GM18951 (cell line): ENCODE data around the gene UQCR10.

Experiments used
- POLR2A ChIP-seq: IDR thresholded peaks from 4 replicates; pipeline ENCODE4 v1.6.1; 2011; ENCODE audit warnings: mild to moderate bottlenecking; ENCODE audit not compliant: insufficient read length, insufficient read depth; ENCODE audit errors: extremely low read depth
- in situ Hi-C: fragments of 300-500 bp; cut with MboI; formaldehyde crosslinking; loops from one replicate; pipeline ENCODE4 v1.12.0; 2022; ENCODE audit warnings: low sequenced_read_pairs, mixed read lengths, inconsistent platforms; ENCODE audit not compliant: unreplicated experiment

The UQCR10 gene

DNA sequence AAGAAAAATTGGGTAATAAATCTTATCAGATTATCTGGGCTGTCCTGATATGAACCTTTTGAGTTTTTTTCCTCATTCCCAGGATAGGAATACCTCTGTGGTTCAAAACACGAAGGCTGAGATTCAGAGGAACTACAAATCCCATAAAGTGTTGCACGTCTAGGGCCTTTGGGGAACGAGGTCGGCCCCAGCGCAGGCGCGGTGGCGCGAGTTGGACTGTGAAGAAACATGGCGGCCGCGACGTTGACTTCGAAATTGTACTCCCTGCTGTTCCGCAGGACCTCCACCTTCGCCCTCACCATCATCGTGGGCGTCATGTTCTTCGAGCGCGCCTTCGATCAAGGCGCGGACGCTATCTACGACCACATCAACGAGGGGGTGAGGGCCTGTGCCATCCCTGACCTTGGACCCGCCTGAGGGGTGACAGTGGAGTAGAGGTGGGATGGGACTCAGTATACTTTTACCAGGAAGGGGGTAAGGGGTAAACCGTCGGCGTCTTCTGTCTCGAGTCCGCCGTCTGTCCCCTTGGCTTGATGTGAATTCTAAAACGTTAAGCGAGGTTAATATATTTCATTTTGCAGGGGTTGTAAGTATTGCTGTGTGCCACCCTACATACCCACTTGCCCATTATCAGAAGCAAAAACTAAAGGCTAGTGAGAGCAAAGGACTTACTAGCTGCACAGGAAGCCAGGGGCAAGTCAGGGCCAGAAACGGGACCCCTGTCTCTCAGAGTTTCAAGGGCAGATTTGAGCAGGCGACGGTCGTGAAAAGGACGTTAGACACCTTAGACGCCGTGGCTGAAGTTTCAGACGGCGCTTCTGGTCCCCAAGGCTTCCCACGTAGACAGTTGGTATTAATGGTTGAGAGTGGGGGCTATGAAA lies at the start of gene UQCR10:
UQCR10 (plus strand) TSS at position 199 of the 881 bp plus-strand sequence; CDS start at position 229, 30 bp downstream.
- TF ChIP-seq POLR2A, result peak; percentile 87
- in situ Hi-C loops, result no loop called here

DNA sequence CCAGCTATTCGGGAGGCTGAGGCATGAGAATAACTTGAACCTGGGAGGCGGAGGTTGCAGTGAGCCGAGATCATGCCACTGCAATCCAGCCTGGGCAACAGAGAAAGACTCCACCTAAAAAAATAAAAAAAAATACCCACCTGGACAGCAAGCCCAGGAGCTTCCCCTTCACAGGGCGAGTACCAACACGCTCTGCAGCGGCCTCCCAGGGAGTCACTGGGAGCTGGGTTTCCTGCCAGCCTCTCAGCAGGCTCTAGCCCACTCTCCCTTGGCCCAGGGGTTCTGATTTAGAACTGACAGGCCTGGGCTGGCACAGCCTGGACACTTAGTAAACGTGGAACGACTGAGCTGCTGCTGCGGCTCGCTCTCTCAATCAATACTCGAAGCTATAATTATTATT lies 49.4 kb upstream of the UQCR10 start:
- in situ Hi-C loops, result no loop called here
- TF ChIP-seq POLR2A, result no peak

DNA sequence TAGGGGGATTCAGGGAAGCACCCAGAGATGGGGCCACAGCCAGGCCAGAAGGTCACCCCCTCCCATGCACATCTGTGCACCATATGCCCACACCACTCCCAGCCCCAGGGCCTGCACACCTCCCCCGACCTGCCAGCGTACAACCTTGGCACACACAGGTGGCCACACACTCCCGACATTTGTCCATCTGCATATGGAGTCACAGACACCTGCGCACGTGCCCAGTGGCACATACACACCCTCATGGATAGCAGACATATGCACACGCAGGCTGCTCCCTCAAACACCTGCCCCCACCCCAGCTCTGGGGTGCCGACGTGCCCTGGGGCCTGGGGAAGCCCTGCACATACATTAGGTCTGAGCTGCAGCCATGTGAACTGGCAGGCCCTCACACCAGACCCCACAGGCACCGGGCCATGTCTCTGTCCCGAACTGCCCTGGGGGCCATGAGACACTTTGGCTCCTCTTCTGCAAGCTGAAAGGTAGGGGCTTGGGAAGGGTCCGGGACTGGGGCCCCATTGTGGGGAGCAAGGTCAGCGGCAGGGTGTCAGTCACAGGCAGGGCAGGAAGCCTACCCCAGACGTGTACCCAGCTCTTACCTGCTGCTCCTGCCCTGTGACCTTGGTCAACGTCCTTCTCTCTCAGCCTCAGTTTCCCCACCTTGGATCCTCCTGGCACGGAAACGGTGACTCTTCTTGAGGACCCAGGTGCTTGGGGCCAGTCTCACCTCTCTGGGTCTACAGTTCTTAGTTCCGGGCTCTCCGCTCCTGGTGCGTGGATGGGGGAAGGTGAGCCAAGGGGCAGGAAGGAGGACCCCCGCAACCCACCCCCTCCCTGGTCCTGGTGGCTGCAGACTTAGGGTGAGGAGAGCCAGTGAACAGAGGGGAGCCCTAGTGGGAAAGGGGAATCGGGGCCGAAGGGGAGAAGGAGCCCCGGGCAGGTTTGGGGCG lies 47.9 kb upstream of the UQCR10 start:
- in situ Hi-C loops, result no loop called here

DNA sequence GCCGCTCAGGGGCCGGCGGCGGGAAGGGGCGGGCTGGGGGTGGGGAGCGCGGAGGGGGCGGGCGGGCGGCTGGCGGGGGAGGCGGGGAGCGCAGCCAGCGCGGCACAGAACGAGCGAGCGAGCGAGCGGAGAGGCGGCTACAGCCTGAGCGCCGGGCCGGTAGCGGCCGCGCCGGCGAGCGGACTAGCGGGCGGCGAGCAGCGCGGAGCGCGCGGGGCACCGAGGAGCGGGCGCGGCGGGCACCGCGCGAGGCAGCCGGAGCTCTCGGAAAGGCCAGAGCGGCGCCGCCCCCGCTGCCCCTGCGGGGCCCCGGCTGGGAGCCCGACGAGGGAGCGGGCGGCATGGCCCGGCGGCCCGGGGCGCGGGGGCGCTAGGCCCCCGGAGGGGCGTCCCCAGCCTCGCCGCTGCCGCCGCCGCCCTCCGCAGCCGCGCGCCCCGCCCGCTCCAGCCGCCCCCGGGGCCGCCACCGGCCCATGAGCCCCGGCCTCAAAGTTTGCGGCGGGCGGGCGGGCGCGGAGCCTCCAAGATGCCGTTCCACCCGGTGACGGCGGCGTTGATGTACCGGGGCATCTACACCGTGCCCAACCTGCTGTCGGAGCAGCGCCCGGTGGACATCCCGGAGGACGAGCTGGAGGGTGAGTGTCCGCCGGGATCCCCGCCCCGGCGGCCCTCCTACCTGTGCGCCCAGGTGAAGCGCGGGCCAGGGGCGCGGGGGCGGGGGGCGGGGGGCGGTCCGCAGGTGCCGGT lies 47.1 kb upstream of the UQCR10 start, which contains the start of gene CABP7:
CABP7 (plus strand) TSS at position 105 of the 747 bp plus-strand sequence; CDS start at position 527, 422 bp downstream.
- in situ Hi-C loops, result no loop called here
- no peak for TF ChIP-seq POLR2A

More for the DNA sequence above, 47.9 kb upstream of the UQCR10 start:
- no peak for TF ChIP-seq POLR2A

DNA sequence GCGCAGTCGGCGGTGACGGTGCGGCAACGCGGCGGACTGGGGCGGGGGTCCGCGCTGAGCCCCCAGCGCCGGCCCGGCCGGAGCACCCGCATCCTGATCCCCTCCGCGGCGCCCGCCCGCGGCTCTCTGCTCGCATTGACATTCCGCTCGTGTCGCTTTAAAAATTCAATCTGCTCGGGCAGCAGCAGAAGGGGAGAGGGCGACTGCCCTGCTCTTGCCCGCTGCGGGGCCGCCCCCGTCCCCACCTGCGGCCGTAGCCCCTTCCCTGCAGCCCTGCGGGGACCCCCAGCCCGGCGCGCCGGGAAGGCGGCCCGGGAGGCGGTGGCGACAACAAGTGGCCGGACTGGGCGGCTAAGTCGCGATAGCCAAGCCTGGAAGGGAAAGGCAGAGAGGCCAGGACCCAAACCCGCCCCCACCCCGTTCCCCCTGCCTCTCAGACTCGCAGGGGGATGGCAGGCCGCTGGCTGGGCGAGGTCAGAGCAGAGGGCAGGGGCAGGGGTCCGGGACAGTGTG lies 46.3 kb upstream of the UQCR10 start:
- in situ Hi-C loops, result no loop called here
- no peak for TF ChIP-seq POLR2A

DNA sequence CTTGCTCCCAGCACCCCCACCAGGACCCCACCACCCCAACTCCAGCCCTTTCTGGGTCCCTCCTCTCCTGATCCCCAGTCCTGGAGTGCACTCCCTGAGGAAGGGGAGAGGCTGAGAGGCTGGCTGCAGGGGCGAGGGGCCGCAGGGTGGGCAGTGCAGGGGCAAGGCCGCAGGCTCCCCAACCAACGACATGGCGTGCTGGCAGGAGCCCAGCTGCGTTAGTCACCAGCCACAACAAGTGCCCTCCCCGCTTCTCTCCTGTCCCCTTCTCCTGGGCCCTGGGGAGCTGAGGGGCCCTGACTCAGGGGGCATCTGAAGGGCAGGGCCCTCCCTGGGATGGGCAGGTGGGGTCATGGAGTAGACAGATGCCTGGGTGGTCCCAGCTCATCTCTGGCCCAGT lies 45.0 kb upstream of the UQCR10 start:
- no peak for TF ChIP-seq POLR2A
- in situ Hi-C loops, result no loop called here

DNA sequence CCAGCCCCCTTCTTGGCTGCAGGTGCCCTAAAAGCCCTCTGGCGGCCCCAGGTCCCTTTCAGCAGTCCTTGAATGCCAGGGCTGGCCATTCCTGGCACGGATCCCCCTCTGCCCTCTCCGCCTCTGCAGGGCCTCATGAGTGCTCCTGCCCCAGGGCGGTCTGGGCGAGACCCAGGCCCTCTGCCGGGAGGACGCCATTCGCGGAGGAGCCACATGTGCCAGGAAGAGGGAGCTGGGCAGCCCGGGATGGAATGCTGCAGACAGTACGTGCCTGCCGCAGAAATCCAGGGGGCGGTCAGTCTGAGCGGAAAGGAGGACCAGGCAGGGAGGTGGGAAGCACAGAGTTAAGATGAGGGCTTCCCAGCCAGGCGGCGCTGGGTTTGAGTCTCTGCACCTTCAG lies 44.6 kb upstream of the UQCR10 start:
- in situ Hi-C loops, result no loop called here
- TF ChIP-seq POLR2A, result no peak

DNA sequence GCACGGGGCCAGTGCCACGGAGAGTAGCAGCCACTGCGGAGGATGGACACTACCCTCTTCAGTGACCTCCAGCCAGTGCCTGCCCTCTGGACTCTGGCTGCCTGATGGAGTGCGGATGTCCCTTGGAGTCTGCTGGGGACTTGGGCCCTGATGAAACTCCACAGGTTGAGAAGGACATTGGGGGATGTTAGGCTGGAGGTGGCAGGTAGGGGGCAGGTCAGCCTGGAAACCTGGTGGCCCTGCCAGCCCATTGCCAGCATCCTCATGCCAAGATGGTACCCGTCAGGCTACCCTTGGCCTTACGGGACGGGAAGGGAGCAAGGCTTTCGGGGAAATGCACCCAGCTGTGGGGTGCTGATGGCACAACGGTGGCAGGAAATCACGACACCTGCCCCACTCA lies 43.4 kb upstream of the UQCR10 start:
- in situ Hi-C loops, result no loop called here
- TF ChIP-seq POLR2A, result no peak

DNA sequence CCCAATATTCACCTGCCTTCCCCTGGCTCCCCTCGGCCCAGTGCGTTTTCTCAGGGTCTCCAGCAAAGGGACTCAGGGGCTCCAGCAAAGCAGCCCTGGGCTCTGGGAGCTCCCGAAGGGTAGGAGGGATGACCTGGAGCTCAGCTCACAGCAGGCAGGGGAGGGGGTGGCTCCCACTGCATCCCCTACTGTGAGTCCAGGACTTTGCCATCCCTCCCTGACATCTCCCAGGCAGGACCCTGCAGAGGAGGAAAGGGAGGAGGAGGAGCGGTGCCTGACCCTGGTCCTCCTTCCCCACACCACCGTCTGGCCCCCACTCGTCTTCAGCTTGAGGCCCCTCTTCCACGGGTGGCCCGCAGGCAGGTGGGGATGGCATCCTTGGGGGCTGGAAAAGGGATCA lies 42.3 kb upstream of the UQCR10 start:
- no peak for TF ChIP-seq POLR2A
- in situ Hi-C loops, result no loop called here

DNA sequence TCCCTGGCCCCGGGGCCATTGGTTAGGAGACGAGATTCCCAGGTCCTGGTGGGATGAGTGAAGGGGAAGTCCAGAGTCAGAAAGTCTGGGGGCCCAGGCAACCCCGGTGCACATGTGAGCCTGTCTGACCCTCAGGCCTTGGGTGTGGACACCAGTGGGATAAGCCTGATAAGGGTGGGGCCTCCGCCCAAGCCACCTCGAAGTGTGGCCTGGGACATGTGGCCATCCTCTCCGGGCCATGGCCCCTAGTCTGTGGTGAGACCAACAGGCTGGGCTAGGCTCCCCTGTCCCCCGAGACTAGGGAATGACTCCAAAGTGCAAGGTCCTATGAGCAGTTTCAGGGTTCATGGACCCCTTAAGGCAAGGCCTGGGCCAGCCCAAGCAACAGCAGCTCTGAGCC lies 41.1 kb upstream of the UQCR10 start:
- no peak for TF ChIP-seq POLR2A
- in situ Hi-C loops, result no loop called here

DNA sequence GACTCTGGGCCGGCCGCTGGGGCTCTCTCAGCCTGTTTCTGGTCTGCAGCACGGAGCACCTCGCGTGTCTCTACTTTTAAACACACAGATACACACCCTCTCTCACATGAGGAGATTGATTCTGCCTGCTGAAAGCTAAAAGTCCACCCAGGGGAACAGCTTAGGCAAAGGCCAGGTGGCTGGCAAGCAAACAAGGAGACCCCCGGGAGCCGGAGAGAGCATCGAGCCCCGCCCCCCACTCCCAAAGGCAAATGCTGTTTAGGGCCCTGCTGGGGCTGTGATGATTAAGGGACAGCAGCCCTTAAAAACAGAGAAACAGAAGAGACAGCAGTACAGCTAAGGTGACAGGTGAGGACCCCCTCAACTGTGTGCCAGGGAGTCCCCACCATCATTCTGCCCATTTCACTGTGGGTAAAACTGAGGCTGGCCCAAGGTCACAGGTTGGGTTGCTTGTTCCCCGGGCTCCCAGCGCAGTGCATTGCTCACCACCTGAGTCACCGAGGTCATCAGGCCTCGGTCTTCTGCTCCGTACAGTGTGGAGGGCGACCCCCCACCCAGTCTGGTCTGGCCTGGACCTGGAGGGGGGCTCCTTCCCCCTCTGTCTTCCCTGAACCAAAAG lies 40.5 kb upstream of the UQCR10 start:
- in situ Hi-C loops, result no loop called here
- no peak for TF ChIP-seq POLR2A

DNA sequence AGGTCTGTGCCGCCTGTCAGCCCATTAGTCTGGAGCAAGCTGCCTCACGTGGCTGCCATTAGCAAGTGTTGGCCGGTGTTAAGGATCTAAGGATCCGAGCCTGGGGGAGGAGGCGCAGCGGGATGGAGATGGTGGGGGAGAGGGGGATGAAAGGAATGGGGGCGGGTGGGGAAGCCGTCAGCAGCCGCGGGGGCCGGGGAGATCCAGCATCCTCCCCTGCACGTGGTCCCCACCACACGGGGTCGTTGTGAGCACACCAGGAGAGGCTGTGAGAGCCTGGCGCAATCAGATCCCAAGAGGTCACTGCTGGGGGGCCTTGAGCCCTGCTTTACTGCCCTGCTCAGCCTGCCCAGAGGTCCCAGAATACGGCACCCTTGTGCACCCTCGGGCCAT lies 40.0 kb upstream of the UQCR10 start:
- in situ Hi-C loops, result no loop called here
- TF ChIP-seq POLR2A, result no peak
